H1 (cell line): ENCODE data around the gene SAE1. TPM values are rescaled to one million over a fixed set of nuclear protein-coding genes. Genes with fewer than 3 reads are reported as not detected.

Experiments
- CTCF ChIA-PET: fragments of 300-600 bp; sonication (Branson Sonifier 250); formaldehyde crosslinking; loops from one replicate; lab custom pipeline; 2021; ENCODE audit not compliant: partially characterized antibody; lab: Charles Lee
- POLR2A ChIA-PET: fragments of 300-600 bp; sonication (Branson Sonifier 250); formaldehyde crosslinking; loops from one replicate; lab custom pipeline; 2021; ENCODE audit warnings: inconsistent platforms; ENCODE audit not compliant: partially characterized antibody; lab: Charles Lee
- DNase-seq, 2 experiments: peaks; one replicate each; pipeline versions ENCODE4 v3.0.0 to v3.0.0-alpha.2; 2010 to 2022; ENCODE audit warnings: low spot score in 2 of 2, low read depth in 1 of 2, mixed read lengths in 1 of 2
- FAIRE-seq: peaks from 2 replicates; lab custom pipeline; 2011; peaks lifted over from hg19 to GRCh38; lab: Jason Lieb, UNC
- H2AFZ ChIP-seq: 2 replicates; pipeline ENCODE4 v1.8.1; 2012; ENCODE audit warnings: low read length, inconsistent platforms
- H2AK5ac ChIP-seq: 2 replicates; pipeline ENCODE4 v1.6.1; 2013; ENCODE audit warnings: low read depth, low read length
- H2BK120ac ChIP-seq: replicated peaks from 2 replicates; pipeline ENCODE3; 2013; ENCODE audit warnings: low read depth, low read length, inconsistent platforms
- H2BK12ac ChIP-seq: 2 replicates; pipeline ENCODE4 v1.6.1; 2013; ENCODE audit warnings: low read depth, low read length
- H2BK15ac ChIP-seq: 2 replicates; pipeline ENCODE4 v1.6.1; 2013; ENCODE audit warnings: low read length
- H2BK20ac ChIP-seq: 2 replicates; pipeline ENCODE4 v1.6.1; 2013; ENCODE audit warnings: low read length
- H2BK5ac ChIP-seq: 2 replicates; pipeline ENCODE4 v1.6.1; 2013; ENCODE audit warnings: low read depth, low read length
- H3K14ac ChIP-seq: 2 replicates; pipeline ENCODE4 v1.6.1; 2013; ENCODE audit warnings: inconsistent platforms; ENCODE audit not compliant: insufficient read length
- H3K18ac ChIP-seq: 2 replicates; pipeline ENCODE4 v1.6.1; 2013; ENCODE audit warnings: low read length; ENCODE audit errors: extremely low read depth
- H3K23ac ChIP-seq: 2 replicates; pipeline ENCODE4 v1.6.1; 2013; ENCODE audit warnings: inconsistent platforms; ENCODE audit not compliant: insufficient read length
- H3K23me2 ChIP-seq: 2 replicates; pipeline ENCODE4 v1.6.1; 2013; ENCODE audit warnings: low read depth, low read length
- H3K27ac ChIP-seq: 2 replicates; pipeline ENCODE4 v1.6.1; 2011; ENCODE audit warnings: low read depth, low read length, inconsistent platforms
- H3K27me3 ChIP-seq, 4 experiments: replicated peaks in 1 of 4; 1 replicate in 1 of 4; 2 replicates in 3 of 4; pipeline versions ENCODE4 v1.6.1 to v1.8.1; 2011 to 2013; ENCODE audit warnings: low read length in 3 of 4, mild to moderate bottlenecking in 3 of 4, inconsistent platforms in 2 of 4, mixed read lengths in 2 of 4, moderate library complexity in 1 of 4; ENCODE audit not compliant: control insufficient read depth in 3 of 4, insufficient read depth in 3 of 4; ENCODE audit errors: extremely low read depth in 1 of 4
- H3K36me3 ChIP-seq, 4 experiments: 2 replicates each; pipeline versions ENCODE4 v1.6.1 to v1.8.1; 2011 to 2013; ENCODE audit warnings: mild to moderate bottlenecking in 4 of 4, low read length in 3 of 4, moderate library complexity in 2 of 4, control low read depth in 1 of 4, inconsistent platforms in 1 of 4; ENCODE audit not compliant: insufficient read depth in 4 of 4, control insufficient read depth in 2 of 4
- H3K4ac ChIP-seq: replicated peaks from 2 replicates; pipeline ENCODE3; 2013; ENCODE audit warnings: low read length, low read depth, mixed read lengths, inconsistent platforms; ENCODE audit not compliant: insufficient read length
- H3K4me1 ChIP-seq, 4 experiments: replicated peaks in 1 of 4; 1 replicate in 1 of 4; 2 replicates in 3 of 4; pipeline versions ENCODE4 v1.6.1 to v1.8.1; 2011 to 2013; ENCODE audit warnings: low read length in 3 of 4, inconsistent platforms in 2 of 4, mixed read lengths in 1 of 4; ENCODE audit not compliant: insufficient read depth in 4 of 4, control insufficient read depth in 3 of 4
- H3K4me2 ChIP-seq, 2 experiments: 2 replicates each; pipeline versions ENCODE4 v1.6.1 to v1.8.1; 2011 to 2013; ENCODE audit warnings: low read depth in 2 of 2, low read length in 2 of 2, control low read depth in 1 of 2, inconsistent platforms in 1 of 2, mild to moderate bottlenecking in 1 of 2; ENCODE audit not compliant: insufficient read depth in 1 of 2
- H3K4me3 ChIP-seq, 4 experiments: fragments of 200-600, 300-600 bp in 1 of 4; sonication (generic), shearing (Covaris generic), sonication (Bioruptor Twin) in 1 of 4; 2 replicates each; pipeline versions ENCODE4 v1.5.1 to v1.8.1; 2011 to 2016; ENCODE audit warnings: low read length in 4 of 4, low read depth in 3 of 4, control low read depth in 2 of 4, inconsistent platforms in 2 of 4, mild to moderate bottlenecking in 2 of 4, mixed read lengths in 1 of 4, moderate library complexity in 1 of 4; ENCODE audit not compliant: insufficient read depth in 2 of 4; ENCODE audit errors: extremely low read depth in 1 of 4
- H3K56ac ChIP-seq: replicated peaks from 2 replicates; pipeline ENCODE3; 2013; ENCODE audit warnings: low read depth, mild to moderate bottlenecking, mixed read lengths, low read length, inconsistent platforms; ENCODE audit not compliant: insufficient read length
- H3K79me1 ChIP-seq: 2 replicates; pipeline ENCODE4 v1.6.1; 2013; ENCODE audit warnings: low read depth, low read length, control low read depth
- H3K79me2 ChIP-seq, 2 experiments: 2 replicates each; pipeline versions ENCODE4 v1.6.1 to v1.8.1; 2012 to 2013; ENCODE audit warnings: low read length in 2 of 2, mild to moderate bottlenecking in 2 of 2, inconsistent platforms in 1 of 2; ENCODE audit not compliant: insufficient read depth in 2 of 2, control insufficient read depth in 1 of 2
- H3K9ac ChIP-seq, 4 experiments: replicated peaks in 1 of 4; 1 replicate in 1 of 4; 2 replicates in 3 of 4; pipeline versions ENCODE4 v1.6.1 to v1.8.1; 2011 to 2013; ENCODE audit warnings: low read depth in 3 of 4, low read length in 3 of 4, control low read depth in 2 of 4, mild to moderate bottlenecking in 2 of 4, moderate library complexity in 2 of 4, inconsistent platforms in 1 of 4; ENCODE audit errors: extremely low read depth in 1 of 4
- H3K9me3 ChIP-seq, 2 experiments: 2 replicates each; pipeline versions ENCODE4 v1.6.1 to v1.8.1; 2012 to 2013; ENCODE audit warnings: mild to moderate bottlenecking in 2 of 2, moderate library complexity in 2 of 2, control low read depth in 1 of 2, inconsistent platforms in 1 of 2, low read depth in 1 of 2, low read length in 1 of 2, mixed read lengths in 1 of 2; ENCODE audit not compliant: insufficient read depth in 2 of 2
- H4K20me1 ChIP-seq, 2 experiments: replicated peaks in 1 of 2; 2 replicates each; pipeline versions ENCODE3 to v1.8.1; 2011 to 2013; ENCODE audit warnings: inconsistent platforms in 2 of 2, low read length in 2 of 2, mild to moderate bottlenecking in 1 of 2; ENCODE audit not compliant: insufficient read depth in 2 of 2, control insufficient read depth in 1 of 2
- H4K5ac ChIP-seq: 2 replicates; pipeline ENCODE4 v1.6.1; 2013; ENCODE audit warnings: low read length, low read depth, mixed read lengths, inconsistent platforms; ENCODE audit not compliant: insufficient read length
- H4K8ac ChIP-seq: 2 replicates; pipeline ENCODE4 v1.8.0; 2013; ENCODE audit warnings: mild to moderate bottlenecking, moderate library complexity, low read length, inconsistent platforms; ENCODE audit not compliant: insufficient read depth; ENCODE audit errors: extremely low read depth
- H4K91ac ChIP-seq: replicated peaks from 2 replicates; pipeline ENCODE3; 2013; ENCODE audit warnings: low read length, mixed read lengths, inconsistent platforms; ENCODE audit not compliant: insufficient read length
- CHD2 ChIP-seq: IDR thresholded peaks from 2 replicates; pipeline ENCODE4 v1.6.1; 2012; ENCODE audit warnings: low read length, improper control_type of control experiment
- JUN ChIP-seq: IDR thresholded peaks from 2 replicates; pipeline ENCODE4 v1.6.1; 2011; ENCODE audit warnings: low read depth, mild to moderate bottlenecking, improper control_type of control experiment, low read length
- MAX ChIP-seq: IDR thresholded peaks from 2 replicates; pipeline ENCODE4 v1.6.1; 2012; ENCODE audit warnings: inconsistent platforms
- PHF8 ChIP-seq: fragments of 200-600 bp; sonication (generic); conservative IDR thresholded peaks from 2 replicates; pipeline ENCODE4 v1.7.1; 2012; ENCODE audit warnings: low read depth, mild to moderate bottlenecking, inconsistent platforms, low read length, moderate library complexity
- POLR2AphosphoS5 ChIP-seq: IDR thresholded peaks from 2 replicates; pipeline ENCODE4 v1.6.1; 2011; ENCODE audit warnings: low read depth, low read length
- SIRT6 ChIP-seq: IDR thresholded peaks from one replicate; pipeline ENCODE4 v1.7.1; 2012; ENCODE audit warnings: low read length, inconsistent platforms
- SIX5 ChIP-seq: IDR thresholded peaks from 2 replicates; pipeline ENCODE4 v1.6.1; 2011; ENCODE audit warnings: mild to moderate bottlenecking, low read depth, low read length
- SP2 ChIP-seq: IDR thresholded peaks from 2 replicates; pipeline ENCODE4 v1.6.1; 2012; ENCODE audit warnings: mild to moderate bottlenecking, low read length, inconsistent platforms
- WGBS, 2 experiments: shearing (Covaris generic) in 1 of 2; methylation state at CpG; one replicate each; pipeline versions ENCODE4 v1.1.6 to v1.1.7; 2013 to 2015; ENCODE audit warnings: low lambda C conversion rate in 2 of 2, mixed read lengths in 2 of 2, inconsistent platforms in 1 of 2, low coverage in 1 of 2, missing lambda C conversion rate in 1 of 2; ENCODE audit not compliant: insufficient replicate concordance in 2 of 2, insufficient coverage in 1 of 2, insufficient read length in 1 of 2; ENCODE audit errors: extremely low coverage in 1 of 2, missing lambda C conversion rate in 1 of 2; 5-methylcytosine and 5-hydroxymethylcytosine counted together
- polyA plus RNA-seq, 7 experiments: library from polyadenylated mRNA; depleted of rRNA in 3 of 7; stranded (reverse) in 5 of 7; unstranded in 2 of 7; fragments of >200 nt in 5 of 7; fragments of 200-250 nt in 2 of 7; gene quantifications; 1 replicate in 5 of 7; 2 replicates in 1 of 7; 4 replicates in 1 of 7; pipeline versions ENCODE4 v1.2.1 to v1.2.3, GENCODE V29; 2011 to 2013; ENCODE audit warnings: missing spikeins in 2 of 7, mixed read lengths in 2 of 7
- total RNA-seq: library from RNA; stranded (reverse); fragmentation: NEBNext Ultra II Directional; extraction: Animal tissue kit (Norgen Biotek cat#: 25700); gene quantifications from 2 replicates; pipeline ENCODE4 v1.2.1, GENCODE V29; 2021

SAE1 gene
- total and polyA plus RNA-seq, 2 of the 8 experiments (the other 6 are each of a cell fraction or from before 2014, with no cell fraction given), result 213 to 268 TPM

DNA sequence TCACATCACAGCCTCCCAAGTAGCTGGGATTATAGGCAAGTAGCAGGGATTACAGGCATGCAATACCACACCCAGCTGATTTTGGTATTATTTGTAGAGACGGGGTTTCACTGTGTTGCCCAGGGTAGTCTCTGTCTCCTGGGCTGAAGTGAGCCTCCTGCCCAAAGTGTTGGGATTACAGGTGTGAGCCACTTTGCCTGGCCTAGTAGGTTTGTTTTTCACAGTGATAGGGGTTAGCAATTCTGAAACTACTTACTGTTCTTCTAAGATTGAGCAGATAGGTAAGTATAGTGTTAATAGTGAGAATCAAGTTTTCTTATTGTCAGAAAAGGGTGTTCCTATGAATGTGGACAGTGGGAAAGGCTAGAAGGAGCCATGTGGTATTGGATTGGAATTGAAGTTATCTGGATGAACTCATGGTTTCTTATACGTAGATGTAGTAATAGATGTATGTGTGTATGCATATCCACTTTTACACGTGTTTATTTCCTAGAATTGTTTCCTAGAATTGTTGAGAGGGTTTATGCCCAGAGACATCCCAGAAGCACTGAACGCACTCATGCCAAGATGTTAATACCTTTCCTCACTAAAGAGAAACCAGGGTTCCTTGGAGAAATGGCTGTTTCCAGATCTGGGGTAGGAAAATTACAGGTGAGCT lies 49.1 kb downstream of the SAE1 start:
- Histone ChIP-seq H4K20me1 (peaks cover 7 to 19% of the 10 kb centered on the region in 2 experiments), H3K4ac (no peak overlapping the region), H3K18ac (no peak overlapping the region), H2BK12ac (0 out of 2 replicates have a peak overlapping the region, but pooled peaks have one; percentile 27), H3K4me1 (0 out of 7 replicates have a peak, but pooled peaks cover 0 to 2% (median 0%) of the 10 kb centered on the region in 4 experiments), H4K5ac (no peak overlapping the region), H3K56ac (no peak overlapping the region), H3K79me1 (no peaks in the 10 kb centered on the region; the same call in 1 of the 2 replicates), H4K8ac (peak overlapping the region; percentile 18), H4K91ac (no peak overlapping the region), H3K4me2 (no peak overlapping the region), H3K14ac (no peak overlapping the region), H3K9me3 (no peaks in the 10 kb centered on the region), H3K9ac (no peak overlapping the region), H3K23me2 (0 out of 2 replicates have a peak, but pooled peaks cover 2% of the 10 kb centered on the region), H2BK120ac (no peak overlapping the region), H2AK5ac (no peak overlapping the region), H3K79me2 (peaks cover 3 to 29% of the 10 kb centered on the region in 2 experiments; a peak in 2 of 4 replicates), H3K27ac (no peak overlapping the region), H2BK15ac (no peak overlapping the region), H2BK20ac (no peak overlapping the region), H3K27me3 (no peaks in the 10 kb centered on the region), H3K23ac (no peak overlapping the region), H3K36me3 (peaks cover 15 to 64% (median 41%) of the 10 kb centered on the region in 4 experiments), H2BK5ac (no peak overlapping the region), H3K4me3 (no peak overlapping the region), H2AFZ (no peak overlapping the region)
- TF ChIP-seq JUN, result no peak
- TF ChIP-seq CHD2, result no peak
- no peak for TF ChIP-seq SIX5
- no peak for TF ChIP-seq SIRT6
- TF ChIP-seq POLR2AphosphoS5, result no peak
- TF ChIP-seq SP2, result no peak
- no peak for TF ChIP-seq MAX
- no peak for TF ChIP-seq PHF8
- DNase-seq (no peak), FAIRE-seq (no peak)
- ChIA-PET CTCF (interaction anchor here (1.3 to 3.4 kb wide), 2 partner anchors 23 to 32 kb away, joined by 3 to 19 read pairs; no protein-coding TSS in a partner anchor), POLR2A (interaction anchor here (0.6 to 3.1 kb wide), 6 partner anchors 11 to 28 kb away, joined by 3 to 15 read pairs (median 4); no protein-coding TSS in a partner anchor)
- 95% methylated on average over 4 of the region's 4 CpGs; no CpG with 5 or more reads in 1 of the 2 experiments for WGBS, 2 experiments
